Loucy (cell line): ENCODE results near the gene ENDOD1.

Experiments used
- H2AFZ ChIP-seq: fragments of 200-600 bp; sonication (generic); 2 replicates; pipeline ENCODE4 v1.6.0; 2016; ENCODE audit warnings: antibody characterized with exemption, mild to moderate bottlenecking, low read length, moderate library complexity
- H3F3A ChIP-seq: fragments of 200-600 bp; 2 replicates; pipeline ENCODE4 v1.6.0; 2016; ENCODE audit warnings: antibody characterized with exemption, low read depth, mild to moderate bottlenecking
- H3K27me3 ChIP-seq: fragments of 200-600 bp; sonication (generic); 2 replicates; pipeline ENCODE4 v1.6.1; 2014; ENCODE audit warnings: low read length, mild to moderate bottlenecking; ENCODE audit not compliant: insufficient read depth, poor library complexity, severe bottlenecking
- H3K36me3 ChIP-seq: fragments of 200-600 bp; sonication (generic); 2 replicates; pipeline ENCODE4 v1.6.1; 2016; ENCODE audit warnings: low read length; ENCODE audit not compliant: insufficient read depth
- H3K4me1 ChIP-seq: fragments of 200-600 bp; sonication (generic); 2 replicates; pipeline ENCODE4 v1.5.1; 2014; ENCODE audit warnings: low read length, mild to moderate bottlenecking; ENCODE audit not compliant: insufficient read depth, poor library complexity, severe bottlenecking
- H3K4me2 ChIP-seq: fragments of 200-600 bp; sonication (generic); 2 replicates; pipeline ENCODE4 v1.6.0; 2014; ENCODE audit warnings: antibody characterized with exemption, low read length, low read depth, mild to moderate bottlenecking; ENCODE audit not compliant: poor library complexity, severe bottlenecking
- H3K4me3 ChIP-seq: fragments of 200-600 bp; sonication (generic); 2 replicates; pipeline ENCODE4 v1.5.1; 2014; ENCODE audit warnings: low read length, mild to moderate bottlenecking, mixed read lengths; ENCODE audit not compliant: poor library complexity, severe bottlenecking
- H3K79me2 ChIP-seq: fragments of 200-600 bp; sonication (generic); 2 replicates; pipeline ENCODE4 v1.6.1; 2014; ENCODE audit warnings: low read length; ENCODE audit not compliant: insufficient read depth
- H3K9ac ChIP-seq: fragments of 200-600 bp; sonication (generic); 2 replicates; pipeline ENCODE4 v1.6.0; 2014; ENCODE audit warnings: mild to moderate bottlenecking, low read depth, low read length, moderate library complexity; ENCODE audit not compliant: poor library complexity, severe bottlenecking
- H3K9me2 ChIP-seq: fragments of 200-600 bp; sonication (generic); replicated peaks from 2 replicates; pipeline ENCODE4 v1.6.1; 2016; ENCODE audit warnings: low read depth, low read length, mixed read lengths
- H3K9me3 ChIP-seq: fragments of 200-600 bp; sonication (generic); 2 replicates; pipeline ENCODE4 v1.6.1; 2014; ENCODE audit warnings: mild to moderate bottlenecking, antibody characterized with exemption, low read length, low read depth; ENCODE audit not compliant: insufficient read depth
- H4K20me1 ChIP-seq: fragments of 200-600 bp; sonication (generic); 2 replicates; pipeline ENCODE4 v1.6.0; 2014; ENCODE audit warnings: antibody characterized with exemption, low read length, mild to moderate bottlenecking; ENCODE audit not compliant: insufficient read depth, poor library complexity, severe bottlenecking
- CTCF ChIP-seq: fragments of 200-600 bp; sonication (generic); conservative IDR thresholded peaks from 2 replicates; pipeline ENCODE4 v1.5.1; 2014; ENCODE audit warnings: mild to moderate bottlenecking, antibody characterized with exemption, low read length
- EZH2phosphoT487 ChIP-seq: fragments of 200-600 bp; IDR thresholded peaks from 2 replicates; pipeline ENCODE4 v1.6.1; 2018; ENCODE audit warnings: antibody characterized with exemption, mild to moderate bottlenecking, moderate library complexity, borderline replicate concordance

ENDOD1 gene

GRCh38 chr11:95156916-95157541 is 67.4 kb downstream of the ENDOD1 start:
- no peaks in the 10 kb centered on the region for H3K36me3 ChIP-seq
- H3K9me3 ChIP-seq, result no peaks in the 10 kb centered on the region
- H3K79me2 ChIP-seq, result no peaks in the 10 kb centered on the region
- no peaks in the 10 kb centered on the region for H3K27me3 ChIP-seq
- H3K4me1 ChIP-seq, result peaks cover 20% of the 10 kb centered on the region
- H3F3A ChIP-seq, result no peaks in the 10 kb centered on the region
- H3K9me2 ChIP-seq, result no peaks in the 10 kb centered on the region
- no peak overlapping the region for H2AFZ ChIP-seq
- no peak overlapping the region for H3K9ac ChIP-seq
- TF ChIP-seq CTCF (no peak), EZH2phosphoT487 (no peak)
- H3K4me2 ChIP-seq, result no peak overlapping the region
- H3K4me3 ChIP-seq, result no peak overlapping the region
- no peaks in the 10 kb centered on the region for H4K20me1 ChIP-seq

- no peak overlapping the region for H3K4me2 ChIP-seq
- no peaks in the 10 kb centered on the region for H3K9me2 ChIP-seq
- H3K36me3 ChIP-seq, result no peaks in the 10 kb centered on the region
- H3K4me3 ChIP-seq, result no peak overlapping the region
- no peaks in the 10 kb centered on the region for H3F3A ChIP-seq
- H3K9ac ChIP-seq, result no peak overlapping the region
- no peaks in the 10 kb centered on the region for H3K27me3 ChIP-seq
- TF ChIP-seq EZH2phosphoT487, result no peak
- TF ChIP-seq CTCF, result no peak
- H4K20me1 ChIP-seq, result no peaks in the 10 kb centered on the region
- H3K9me3 ChIP-seq, result no peaks in the 10 kb centered on the region
- H2AFZ ChIP-seq, result no peak overlapping the region
- H3K4me1 ChIP-seq, result peaks cover 20% of the 10 kb centered on the region
- H3K79me2 ChIP-seq, result no peaks in the 10 kb centered on the region
These were observed 68.2 kb downstream of the ENDOD1 start for GRCh38 chr11:95157824-95158223.

GRCh38 chr11:95161248-95161647 is 71.6 kb downstream of the ENDOD1 start:
- no peaks in the 10 kb centered on the region for H3K27me3 ChIP-seq
- no peak for TF ChIP-seq CTCF
- TF ChIP-seq EZH2phosphoT487, result no peak
- H3F3A ChIP-seq, result no peaks in the 10 kb centered on the region
- no peaks in the 10 kb centered on the region for H3K79me2 ChIP-seq
- H2AFZ ChIP-seq, result no peak overlapping the region
- H3K4me3 ChIP-seq, result no peak overlapping the region
- H3K4me1 ChIP-seq, result peaks cover 16% of the 10 kb centered on the region
- no peaks in the 10 kb centered on the region for H3K36me3 ChIP-seq
- no peaks in the 10 kb centered on the region for H3K9me2 ChIP-seq
- H3K4me2 ChIP-seq, result no peak overlapping the region
- H4K20me1 ChIP-seq, result no peaks in the 10 kb centered on the region
- H3K9me3 ChIP-seq, result no peaks in the 10 kb centered on the region
- no peak overlapping the region for H3K9ac ChIP-seq
